ENCODE measurements around the gene ACTRT3.

The ACTRT3 gene

DNA sequence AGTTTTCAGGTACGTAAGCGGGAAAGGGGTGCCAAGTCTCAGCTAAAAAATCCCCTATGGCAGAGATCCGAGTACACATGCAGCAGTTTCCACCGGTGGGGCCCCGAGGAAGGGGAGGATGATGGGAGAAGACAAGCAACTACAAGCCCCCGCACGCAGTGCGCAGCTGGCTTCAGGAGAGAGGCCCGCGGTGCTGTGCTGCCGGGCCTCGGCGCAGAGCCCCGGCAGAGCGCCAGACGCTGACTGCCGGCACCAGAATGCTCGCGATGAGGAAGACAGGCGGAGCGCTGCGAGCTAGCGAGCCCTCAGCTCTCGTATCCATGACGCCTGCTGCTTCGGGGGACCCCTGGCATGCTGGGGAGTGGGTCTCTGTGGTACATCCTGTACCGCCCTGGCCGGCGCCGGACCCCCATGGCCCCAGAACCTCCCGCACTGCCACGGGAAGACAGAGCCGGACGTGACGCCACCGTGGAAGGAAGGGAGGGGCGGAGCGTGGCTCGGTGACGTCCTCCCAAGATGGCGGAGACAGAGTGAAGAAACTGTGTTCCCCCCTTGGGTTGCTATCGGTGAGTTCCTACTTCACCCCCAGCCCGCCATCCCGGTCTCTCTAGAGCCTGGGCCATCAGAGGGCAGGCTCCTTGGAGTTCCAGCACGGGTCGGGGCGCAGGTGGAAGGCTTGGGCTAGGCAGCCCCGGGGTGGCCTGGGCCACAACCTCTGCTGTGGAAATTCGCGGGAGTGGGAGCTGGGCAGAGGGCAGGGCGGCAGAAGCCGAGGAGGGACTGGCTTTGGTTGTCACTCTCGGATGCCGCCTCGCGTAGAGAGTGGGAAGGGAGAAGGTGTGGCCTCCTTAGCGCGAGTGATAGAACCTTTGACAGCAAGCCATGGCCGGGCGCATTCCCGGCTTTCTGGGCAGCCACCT lies 3.8 kb upstream of the ACTRT3 start, which contains the start of gene MYNN:
MYNN (plus strand) TSS at position 500 of the 920 bp plus-strand sequence. CDS start 900 bp downstream, outside the sequence.
- peak within 1 kb of the TSS; percentile 93 for H3K4me3 ChIP-seq (replicated peaks; ENCODE audit: low read depth, low read length)
- peak; percentile 92 for DNase-seq (ENCODE audit: low read depth)
- TF ChIP-seq, protein P1, sequence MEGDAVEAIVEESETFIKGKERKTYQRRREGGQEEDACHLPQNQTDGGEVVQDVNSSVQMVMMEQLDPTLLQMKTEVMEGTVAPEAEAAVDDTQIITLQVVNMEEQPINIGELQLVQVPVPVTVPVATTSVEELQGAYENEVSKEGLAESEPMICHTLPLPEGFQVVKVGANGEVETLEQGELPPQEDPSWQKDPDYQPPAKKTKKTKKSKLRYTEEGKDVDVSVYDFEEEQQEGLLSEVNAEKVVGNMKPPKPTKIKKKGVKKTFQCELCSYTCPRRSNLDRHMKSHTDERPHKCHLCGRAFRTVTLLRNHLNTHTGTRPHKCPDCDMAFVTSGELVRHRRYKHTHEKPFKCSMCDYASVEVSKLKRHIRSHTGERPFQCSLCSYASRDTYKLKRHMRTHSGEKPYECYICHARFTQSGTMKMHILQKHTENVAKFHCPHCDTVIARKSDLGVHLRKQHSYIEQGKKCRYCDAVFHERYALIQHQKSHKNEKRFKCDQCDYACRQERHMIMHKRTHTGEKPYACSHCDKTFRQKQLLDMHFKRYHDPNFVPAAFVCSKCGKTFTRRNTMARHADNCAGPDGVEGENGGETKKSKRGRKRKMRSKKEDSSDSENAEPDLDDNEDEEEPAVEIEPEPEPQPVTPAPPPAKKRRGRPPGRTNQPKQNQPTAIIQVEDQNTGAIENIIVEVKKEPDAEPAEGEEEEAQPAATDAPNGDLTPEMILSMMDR (IDR thresholded peaks at IDR 0.05; ENCODE audit: low read length, missing control alignments) = peak; percentile 7

DNA sequence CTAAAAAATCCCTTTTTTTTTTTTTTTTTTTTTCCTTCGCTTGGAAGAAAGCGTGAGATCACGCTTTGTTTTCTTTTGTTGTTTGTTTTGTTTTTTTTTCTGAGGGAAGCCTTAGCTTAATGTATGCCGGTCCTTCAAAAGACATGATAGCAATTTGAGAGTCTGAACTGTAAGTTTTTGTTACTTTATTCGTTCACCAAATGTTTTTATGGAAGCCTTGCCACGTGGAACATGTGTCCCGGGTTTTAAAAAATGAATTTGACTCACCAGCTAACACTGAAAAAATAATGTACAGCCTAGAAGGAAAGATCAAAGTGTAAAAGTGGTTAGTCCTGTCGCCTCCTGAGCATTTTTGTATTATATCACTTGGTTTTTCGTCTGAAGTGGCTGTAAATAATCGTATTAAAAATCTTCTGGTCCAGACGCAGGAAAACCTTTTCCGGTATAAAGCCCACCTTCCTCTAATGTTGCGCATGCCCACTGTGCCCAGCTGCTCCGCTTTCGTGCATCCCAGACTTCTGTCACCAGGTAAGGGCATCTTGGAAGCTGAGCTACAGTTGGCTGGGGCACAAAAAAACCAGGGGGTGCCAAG lies 3.0 kb upstream of the ACTRT3 start:
- TF ChIP-seq, protein P1 (IDR thresholded peaks at IDR 0.05; ENCODE audit: low read length, missing control alignments) = no peak
- DNase-seq (ENCODE audit: low read depth) = peak; percentile 81
- H3K4me3 ChIP-seq (replicated peaks; ENCODE audit: low read depth, low read length) = peak overlapping the region; percentile 93

DNA sequence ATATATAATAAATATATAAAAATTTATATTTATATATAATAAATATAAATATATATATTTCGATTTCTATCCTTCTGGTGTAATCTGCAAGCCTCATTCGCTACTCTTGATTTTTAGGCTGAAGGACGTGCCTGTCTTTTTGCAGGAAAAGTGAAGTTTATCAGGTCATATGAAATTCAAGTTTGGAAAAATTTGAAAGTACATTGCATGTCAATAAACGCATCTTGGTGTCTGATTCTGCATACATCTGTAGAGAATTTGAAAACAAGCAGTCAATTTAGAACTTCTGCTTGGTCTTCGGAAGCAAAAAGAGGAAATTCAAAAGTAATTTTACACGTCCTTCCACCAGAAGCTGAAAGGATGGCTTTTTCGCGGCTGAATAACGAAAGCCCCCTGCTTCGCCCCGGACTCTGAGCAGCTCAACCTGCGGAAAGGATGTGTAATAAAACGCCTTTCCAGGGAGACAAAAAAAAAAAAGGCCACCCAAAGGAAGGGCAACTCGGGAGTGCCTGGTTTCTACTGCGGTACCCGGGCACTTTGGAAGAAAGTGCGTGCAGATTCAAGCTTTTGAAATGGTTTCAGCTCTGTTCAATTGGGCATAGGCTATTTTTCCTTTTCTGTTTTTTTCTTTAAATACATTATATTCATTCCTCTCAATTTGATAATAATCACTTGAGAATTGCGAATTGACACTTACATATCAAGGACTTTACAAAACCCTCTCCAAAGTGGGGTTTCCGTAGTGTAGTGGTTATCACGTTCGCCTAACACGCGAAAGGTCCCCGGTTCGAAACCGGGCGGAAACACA lies 2.3 kb upstream of the ACTRT3 start:
- H3K4me3 ChIP-seq (replicated peaks; ENCODE audit: low read depth, low read length) = peak overlapping the region; percentile 93
- peak; percentile 88 for DNase-seq (ENCODE audit: low read depth)
- TF ChIP-seq, protein P1 (IDR thresholded peaks at IDR 0.05; ENCODE audit: low read length, missing control alignments) = no peak

DNA sequence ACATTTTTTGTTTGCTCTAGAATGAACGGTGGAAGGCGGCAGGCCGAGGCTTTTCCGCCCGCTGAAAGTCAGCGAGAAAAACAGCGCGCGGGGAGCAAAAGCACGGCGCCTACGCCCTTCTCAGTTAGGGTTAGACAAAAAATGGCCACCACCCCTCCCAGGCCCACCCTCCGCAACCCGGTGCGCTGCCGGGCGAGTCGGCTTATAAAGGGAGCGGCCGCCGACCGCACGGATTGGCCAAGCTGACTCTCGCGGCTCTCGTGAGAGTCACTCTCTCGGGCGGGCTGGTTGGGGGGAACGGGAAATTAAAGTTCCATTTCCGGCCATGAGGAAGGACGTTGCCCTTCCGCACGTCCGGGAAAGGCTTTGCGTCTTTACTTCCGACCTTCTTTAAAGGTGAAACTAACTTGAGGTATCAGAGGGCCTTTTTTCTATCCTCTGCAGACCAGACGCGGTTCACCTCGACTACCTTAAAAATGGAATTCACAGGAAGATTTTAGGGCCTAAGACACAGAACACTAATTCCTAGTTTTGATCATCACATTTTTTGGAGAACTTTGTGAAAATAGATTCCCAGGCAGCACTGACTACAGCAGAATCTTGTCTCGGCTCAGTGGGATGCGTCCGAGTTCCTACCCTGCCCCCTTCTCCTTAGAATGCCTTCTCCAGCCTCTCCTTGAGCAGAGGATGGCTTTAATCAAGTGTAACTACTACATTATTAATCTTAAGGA lies 4.3 kb downstream of the ACTRT3 start, which contains the start of gene TERC:
TERC (minus strand) TSS at position 179 of the 731 bp plus-strand sequence.
- H3K4me3 ChIP-seq (replicated peaks; ENCODE audit: low read depth, low read length) = peak within 1 kb of the TSS; percentile 71
- TF ChIP-seq, protein P1 (IDR thresholded peaks at IDR 0.05; ENCODE audit: low read length, missing control alignments) = no peak
- peak; percentile 89 for DNase-seq (ENCODE audit: low read depth)

DNA sequence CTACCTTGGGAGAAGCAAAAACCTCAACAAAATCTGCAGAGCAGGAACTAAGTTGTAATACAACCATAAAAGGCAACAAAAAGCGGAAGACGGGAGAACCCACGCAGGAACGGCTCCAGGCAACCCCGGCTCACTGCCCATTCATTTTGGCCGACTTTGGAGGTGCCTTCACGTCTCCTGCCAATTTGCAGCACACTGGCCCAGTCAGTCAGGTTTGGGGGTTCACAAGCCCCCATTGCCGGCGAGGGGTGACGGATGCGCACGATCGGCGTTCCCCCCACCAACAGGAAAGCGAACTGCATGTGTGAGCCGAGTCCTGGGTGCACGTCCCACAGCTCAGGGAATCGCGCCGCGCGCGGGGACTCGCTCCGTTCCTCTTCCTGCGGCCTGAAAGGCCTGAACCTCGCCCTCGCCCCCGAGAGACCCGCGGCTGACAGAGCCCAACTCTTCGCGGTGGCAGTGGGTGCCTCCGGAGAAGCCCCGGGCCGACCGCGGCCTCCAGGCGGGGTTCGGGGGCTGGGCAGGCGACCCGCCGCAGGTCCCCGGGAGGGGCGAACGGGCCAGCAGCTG lies 5.0 kb downstream of the ACTRT3 start:
- H3K4me3 ChIP-seq (replicated peaks; ENCODE audit: low read depth, low read length) = peak overlapping the region; percentile 71
- TF ChIP-seq, protein P1 (IDR thresholded peaks at IDR 0.05; ENCODE audit: low read length, missing control alignments) = no peak
- peak; percentile 67 for DNase-seq (ENCODE audit: low read depth)

DNA sequence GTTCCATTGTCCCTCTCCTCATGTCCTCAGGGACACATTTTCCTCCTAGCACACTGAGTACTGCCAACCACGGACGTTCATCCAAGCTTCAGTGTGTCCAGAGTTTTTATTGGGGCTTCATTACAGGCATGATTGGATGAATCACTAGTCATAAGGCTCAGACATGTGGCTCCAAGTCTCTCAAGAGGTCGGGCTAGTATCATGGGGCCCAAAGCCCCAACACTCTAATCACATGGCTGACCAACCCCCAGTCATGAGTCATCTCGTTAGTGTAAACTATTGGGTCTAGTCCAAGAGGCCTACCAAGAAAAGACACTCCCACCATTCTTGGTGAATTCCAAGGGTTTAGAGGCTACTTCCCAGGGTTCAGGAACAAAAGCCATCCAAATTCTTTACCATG lies 8.9 kb downstream of the ACTRT3 start:
- TF ChIP-seq, protein P1 (IDR thresholded peaks at IDR 0.05; ENCODE audit: low read length, missing control alignments) = no peak
- DNase-seq (ENCODE audit: low read depth) = peak; percentile 67
- H3K4me3 ChIP-seq (replicated peaks; ENCODE audit: low read depth, low read length) = no peak overlapping the region

Data from fibroblast of pulmonary artery (primary cell).